IMR-90 (cell line): ENCODE data around the gene OTUD5. TPM values are rescaled to one million over a fixed set of nuclear protein-coding genes. Genes with fewer than 3 reads are reported as not detected.

Experiments used
- ATAC-seq: fragments of 200-7000 bp; cut with Tn5 transposase; 2 replicates; pipeline ENCODE4 v1.9.1; 2020; ENCODE audit warnings: low read depth, mild to moderate bottlenecking, moderate library complexity
- BruUV-seq: library from RNA; stranded (reverse); fragments of 400-500 nt; replicated peaks from 2 replicates; lab custom pipeline; 2021; lab: Mats Ljungman, UMichigan
- CTCF ChIA-PET: fragments of 300-600 bp; formaldehyde crosslinking; extraction: SDS; loops from one replicate; lab custom pipeline; 2021; ENCODE audit warnings: antibody characterized with exemption; lab: Yijun Ruan, JAX
- POLR2A ChIA-PET: fragments of 300-600 bp; sonication (Branson Sonifier 250); formaldehyde crosslinking; loops from one replicate; lab custom pipeline; 2022; ENCODE audit warnings: antibody characterized with exemption; ENCODE audit not compliant: unreplicated experiment; lab: Charles Lee
- DNase-seq: peaks from one replicate; pipeline ENCODE4 v3.0.0; 2013
- H2AFZ ChIP-seq: replicated peaks from 2 replicates; pipeline ENCODE3; 2013; ENCODE audit warnings: low read length, mild to moderate bottlenecking; ENCODE audit not compliant: poor library complexity
- H2AK5ac ChIP-seq: 2 replicates; pipeline ENCODE4 v1.6.1; 2013; ENCODE audit warnings: low read depth, low read length, inconsistent platforms
- H2AK9ac ChIP-seq: replicated peaks from 2 replicates; pipeline ENCODE3; 2013; ENCODE audit warnings: mild to moderate bottlenecking, low read depth, low read length, moderate library complexity; ENCODE audit not compliant: poor library complexity
- H2BK120ac ChIP-seq: 2 replicates; pipeline ENCODE4 v1.6.1; 2013; ENCODE audit warnings: low read depth, low read length, inconsistent platforms
- H2BK15ac ChIP-seq: 3 replicates; pipeline ENCODE4 v1.6.1; 2013; ENCODE audit warnings: low read depth, low read length, inconsistent platforms
- H2BK20ac ChIP-seq: 2 replicates; pipeline ENCODE4 v1.6.1; 2013; ENCODE audit warnings: low read depth, mild to moderate bottlenecking, inconsistent platforms, low read length, moderate library complexity
- H2BK5ac ChIP-seq: 2 replicates; pipeline ENCODE4 v1.6.1; 2013; ENCODE audit warnings: mild to moderate bottlenecking, low read depth, low read length, inconsistent platforms; ENCODE audit not compliant: poor library complexity, severe bottlenecking
- H3K14ac ChIP-seq: replicated peaks from 2 replicates; pipeline ENCODE4 v1.6.1; 2013; ENCODE audit warnings: low read depth, low read length, inconsistent platforms
- H3K18ac ChIP-seq: 2 replicates; pipeline ENCODE4 v1.6.1; 2013; ENCODE audit warnings: low read depth, low read length, control low read depth
- H3K23ac ChIP-seq: 2 replicates; pipeline ENCODE4 v1.6.1; 2013; ENCODE audit warnings: low read depth, low read length, inconsistent platforms
- H3K27ac ChIP-seq: 2 replicates; pipeline ENCODE4 v1.5.1; 2013; ENCODE audit warnings: mild to moderate bottlenecking, control low read depth, low read length; ENCODE audit not compliant: insufficient read depth
- H3K27me3 ChIP-seq: 2 replicates; pipeline ENCODE4 v1.6.1; 2013; ENCODE audit warnings: low read length; ENCODE audit not compliant: control insufficient read depth, insufficient read depth
- H3K36me3 ChIP-seq: 2 replicates; pipeline ENCODE4 v1.6.1; 2013; ENCODE audit warnings: low read length, mixed read lengths; ENCODE audit not compliant: control insufficient read depth, insufficient read depth
- H3K4ac ChIP-seq: 2 replicates; pipeline ENCODE4 v1.6.1; 2013; ENCODE audit warnings: low read depth, low read length, inconsistent platforms
- H3K4me1 ChIP-seq: 2 replicates; pipeline ENCODE4 v1.6.1; 2013; ENCODE audit warnings: low read length, mixed read lengths; ENCODE audit not compliant: control insufficient read depth, insufficient read depth
- H3K4me2 ChIP-seq: 2 replicates; pipeline ENCODE4 v1.6.1; 2013; ENCODE audit warnings: low read depth, mild to moderate bottlenecking, control low read depth, low read length, moderate library complexity
- H3K4me3 ChIP-seq: 2 replicates; pipeline ENCODE4 v1.5.1; 2013; ENCODE audit warnings: low read depth, mild to moderate bottlenecking, control low read depth, low read length, moderate library complexity; ENCODE audit not compliant: insufficient read depth
- H3K56ac ChIP-seq: 2 replicates; pipeline ENCODE4 v1.6.1; 2013; ENCODE audit warnings: low read length, inconsistent platforms; ENCODE audit not compliant: insufficient read depth; ENCODE audit errors: extremely low read depth
- H3K79me1 ChIP-seq, 2 experiments: 2 replicates each; pipeline ENCODE4 v1.6.1; 2013; ENCODE audit warnings: low read length in 2 of 2, inconsistent platforms in 1 of 2, low read depth in 1 of 2
- H3K9ac ChIP-seq: 2 replicates; pipeline ENCODE4 v1.6.1; 2013; ENCODE audit warnings: low read depth, low read length, control low read depth
- H3K9me1 ChIP-seq: 2 replicates; pipeline ENCODE4 v1.6.1; 2013; ENCODE audit warnings: low read length, inconsistent platforms; ENCODE audit not compliant: insufficient read depth
- H3K9me3 ChIP-seq: 2 replicates; pipeline ENCODE4 v1.6.1; 2013; ENCODE audit warnings: low read length; ENCODE audit not compliant: control insufficient read depth, insufficient read depth
- H4K20me1 ChIP-seq: 2 replicates; pipeline ENCODE4 v1.6.1; 2013; ENCODE audit warnings: low read length, inconsistent platforms; ENCODE audit not compliant: insufficient read depth
- H4K5ac ChIP-seq: 2 replicates; pipeline ENCODE4 v1.6.1; 2013; ENCODE audit warnings: mild to moderate bottlenecking, low read depth, low read length, control low read depth
- H4K8ac ChIP-seq, 2 experiments: 2 replicates each; pipeline ENCODE4 v1.6.1; 2013; ENCODE audit warnings: low read depth in 2 of 2, low read length in 2 of 2, control low read depth in 1 of 2, inconsistent platforms in 1 of 2
- H4K91ac ChIP-seq: 2 replicates; pipeline ENCODE4 v1.6.1; 2013; ENCODE audit warnings: low read depth, low read length, inconsistent platforms; ENCODE audit not compliant: insufficient read depth
- CEBPB ChIP-seq: IDR thresholded peaks from 2 replicates; pipeline ENCODE4 v1.6.1; 2012; ENCODE audit warnings: low read depth, low read length, improper control_type of control experiment
- MAFK ChIP-seq: IDR thresholded peaks from 2 replicates; pipeline ENCODE4 v1.6.1; 2012; ENCODE audit warnings: low read depth, low read length, improper control_type of control experiment
- NFE2L2 ChIP-seq: fragments of 150-350 bp; IDR thresholded peaks from 2 replicates; pipeline ENCODE4 v1.6.1; 2016; ENCODE audit warnings: low read depth, mild to moderate bottlenecking, low read length
- WGBS, 2 experiments: methylation state at CpG; one replicate each; pipeline versions ENCODE4 v1.1.5 to v1.1.7; 2013; ENCODE audit warnings: missing lambda C conversion rate in 2 of 2; ENCODE audit not compliant: insufficient read length in 1 of 2; ENCODE audit errors: extremely low coverage in 2 of 2; 5-methylcytosine and 5-hydroxymethylcytosine counted together
- dilution Hi-C: fragments of 300-500 bp; cut with HindIII; formaldehyde crosslinking; loops from one replicate; pipeline ENCODE4 v1.14.3; 2018; ENCODE audit warnings: low sequenced_read_pairs; ENCODE audit not compliant: unreplicated experiment
- in situ Hi-C: fragments of 300-500 bp; cut with MboI; formaldehyde crosslinking; loops from 3 replicates; pipeline ENCODE4 v1.14.3; 2019; ENCODE audit warnings: low sequenced_read_pairs, inconsistent platforms, mixed read lengths
- intact Hi-C: fragments of 100-400 bp; cut with micrococcal nuclease; formaldehyde crosslinking; loops from 2 replicates; pipeline ENCODE4 v1.10.0; 2022
- polyA plus RNA-seq, 3 experiments: library from polyadenylated mRNA; depleted of rRNA; stranded (reverse); fragments of >200 nt; gene quantifications; 2 replicates each; pipeline ENCODE4 v1.2.3, GENCODE V29; 2012; ENCODE audit warnings: low replicate concordance in 1 of 3
- total RNA-seq: library from RNA; depleted of rRNA; stranded (reverse); fragments of >200 nt; gene quantifications from 2 replicates; pipeline ENCODE4 v1.2.3, GENCODE V29; 2012
- TF ChIP-seq, protein P1 (sequence below): fragments of 150-350 bp; IDR thresholded peaks from 2 replicates; pipeline ENCODE4 v1.6.1; 2017; ENCODE audit warnings: mild to moderate bottlenecking, antibody characterized with exemption, low read length, low read depth

OTUD5 gene
- total and polyA plus RNA-seq, 2 of the 4 experiments (the other 2 are of a cell fraction) = 30.6 to 50.4 TPM

DNA sequence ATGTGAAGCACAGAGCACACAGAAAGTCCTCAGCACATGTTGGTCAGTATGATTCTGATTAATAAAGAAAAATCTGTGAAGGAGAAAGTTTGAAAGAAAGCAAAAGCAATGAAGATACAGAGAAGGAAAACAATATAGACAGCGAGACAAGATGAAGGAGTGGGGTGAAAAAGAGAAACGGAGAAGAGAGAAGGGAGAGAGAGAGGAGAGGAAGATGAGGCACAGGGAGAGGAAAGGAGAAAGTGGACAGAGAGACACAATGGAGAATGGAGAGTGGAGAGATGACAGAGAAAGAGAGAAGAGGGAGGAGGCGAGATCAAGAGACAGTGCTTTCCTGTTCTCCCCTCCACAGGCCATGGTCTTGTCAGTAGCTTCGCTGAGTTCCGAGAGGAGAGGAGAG, 18.1 kb upstream of the OTUD5 start:
- DNase-seq (no peak), ATAC-seq (no peak)
- Histone ChIP-seq H3K23ac (no peak overlapping the region), H2BK120ac (no peak overlapping the region), H4K91ac (no peak overlapping the region), H3K79me1 (no peaks in the 10 kb centered on the region), H3K4me3 (no peak overlapping the region), H2BK15ac (no peak overlapping the region), H3K4ac (no peak overlapping the region), H3K27ac (no peak overlapping the region), H3K9me1 (no peaks in the 10 kb centered on the region), H3K56ac (no peak overlapping the region), H4K8ac (no peak overlapping the region), H3K36me3 (peaks cover 13% of the 10 kb centered on the region), H3K27me3 (no peaks in the 10 kb centered on the region), H2BK20ac (no peak overlapping the region), H3K14ac (no peak overlapping the region), H4K20me1 (no peaks in the 10 kb centered on the region), H2AK9ac (no peak overlapping the region), H2AK5ac (no peak overlapping the region), H2BK5ac (no peak overlapping the region), H2AFZ (no peak overlapping the region), H3K9me3 (no peaks in the 10 kb centered on the region), H3K4me1 (0 out of 2 replicates have a peak, but pooled peaks cover 2% of the 10 kb centered on the region), H3K9ac (no peak overlapping the region), H3K18ac (no peak overlapping the region), H3K4me2 (no peak overlapping the region), H4K5ac (no peak overlapping the region)
- no peak for TF ChIP-seq CEBPB
- no peak for TF ChIP-seq NFE2L2
- TF ChIP-seq, protein P1, sequence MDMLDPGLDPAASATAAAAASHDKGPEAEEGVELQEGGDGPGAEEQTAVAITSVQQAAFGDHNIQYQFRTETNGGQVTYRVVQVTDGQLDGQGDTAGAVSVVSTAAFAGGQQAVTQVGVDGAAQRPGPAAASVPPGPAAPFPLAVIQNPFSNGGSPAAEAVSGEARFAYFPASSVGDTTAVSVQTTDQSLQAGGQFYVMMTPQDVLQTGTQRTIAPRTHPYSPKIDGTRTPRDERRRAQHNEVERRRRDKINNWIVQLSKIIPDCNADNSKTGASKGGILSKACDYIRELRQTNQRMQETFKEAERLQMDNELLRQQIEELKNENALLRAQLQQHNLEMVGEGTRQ = no peak
- TF ChIP-seq MAFK = no peak
- intact Hi-C loops = no loop called here
- POLR2A ChIA-PET = no interaction called here
- no TSS peak for BruUV-seq
- CTCF ChIA-PET = no interaction called here
- WGBS, 2 experiments = 83% methylated on average over 2 of the region's 5 CpGs; no CpG with 5 or more reads in 1 of the 2 experiments
- in situ Hi-C loops = no loop called here
- dilution Hi-C loops = no loop called here
